SIG-M5 (cell line): ENCODE results near the gene UMAD1.

Source experiments
- DNase-seq: peaks from one replicate; lab custom pipeline; 2025; lab: John Stamatoyannopoulos, UW

The UMAD1 gene

DNA sequence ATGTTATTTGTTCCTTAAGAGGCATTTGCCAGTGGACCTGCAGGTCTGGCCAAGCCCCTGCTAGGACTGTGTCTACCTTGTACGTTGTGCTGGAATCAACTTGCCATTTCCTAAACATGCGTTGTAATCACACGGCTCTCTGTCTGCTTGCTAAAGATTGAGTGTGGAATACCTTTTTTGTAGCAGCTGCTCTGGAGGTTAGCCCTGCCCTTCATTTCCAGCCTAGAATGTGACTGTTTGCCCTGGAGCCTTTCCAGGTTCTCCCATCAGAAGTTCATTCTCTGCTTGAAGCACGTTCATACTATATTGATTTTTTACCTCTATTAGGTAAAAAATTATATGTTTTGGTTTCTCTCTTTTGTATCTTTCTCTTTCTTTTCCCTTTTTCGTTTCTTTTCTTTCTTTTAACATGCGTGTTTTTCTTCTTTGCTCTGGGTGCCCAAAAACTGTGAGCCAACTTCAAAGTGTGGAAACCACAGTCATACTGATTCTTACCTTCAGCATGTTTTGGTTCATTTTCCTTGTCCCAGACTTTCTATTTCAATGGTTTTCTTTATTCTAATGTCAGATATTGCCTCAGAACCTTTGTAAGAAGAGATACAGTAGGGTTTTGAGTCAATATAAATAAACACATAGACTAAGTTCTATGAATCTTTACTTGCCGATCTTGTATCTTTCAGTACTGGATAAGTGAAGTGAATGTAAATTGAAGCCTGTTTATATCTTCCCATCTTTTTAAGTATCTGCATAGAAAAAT, 189.7 kb downstream of the UMAD1 start:
- DNase-seq = no peak

DNA sequence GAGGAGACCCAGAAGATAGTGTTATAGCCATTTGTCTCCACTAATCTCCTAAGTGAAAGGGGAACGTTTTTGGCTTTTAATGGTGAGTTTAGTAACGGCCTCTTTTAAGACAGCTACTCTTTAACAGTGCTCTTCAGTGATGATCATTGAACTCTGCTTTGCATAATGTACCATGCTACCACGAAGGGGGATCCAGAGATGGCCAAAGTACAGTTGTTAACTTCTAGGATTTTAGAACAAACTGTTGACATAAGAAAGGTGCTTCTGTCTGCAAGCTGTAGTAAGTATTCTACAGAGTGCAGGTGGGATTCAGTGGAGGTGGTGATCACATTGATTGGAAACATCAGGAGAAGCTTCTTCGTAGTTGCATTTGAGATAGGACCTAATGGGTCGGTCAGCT, 192.0 kb downstream of the UMAD1 start:
- no peak for DNase-seq

DNA sequence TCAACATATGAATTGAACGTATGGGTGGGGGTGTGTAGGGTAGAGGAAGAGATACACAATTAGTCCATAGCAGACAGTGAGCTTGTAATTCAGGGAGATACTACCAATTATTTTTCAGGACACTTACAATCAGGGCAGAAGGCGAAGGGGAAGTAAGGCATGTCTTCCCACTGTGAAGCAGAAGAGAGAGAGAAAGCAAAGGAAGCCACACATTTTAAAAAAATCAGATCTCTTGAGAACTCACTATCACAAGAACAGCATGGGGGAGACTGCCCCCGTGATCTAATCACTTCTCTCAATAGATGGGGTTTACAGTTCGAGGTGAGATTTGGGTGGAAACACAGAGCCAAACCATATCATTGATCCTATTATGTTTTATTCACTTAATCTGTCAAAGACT, 194.2 kb downstream of the UMAD1 start:
- no peak for DNase-seq

DNA sequence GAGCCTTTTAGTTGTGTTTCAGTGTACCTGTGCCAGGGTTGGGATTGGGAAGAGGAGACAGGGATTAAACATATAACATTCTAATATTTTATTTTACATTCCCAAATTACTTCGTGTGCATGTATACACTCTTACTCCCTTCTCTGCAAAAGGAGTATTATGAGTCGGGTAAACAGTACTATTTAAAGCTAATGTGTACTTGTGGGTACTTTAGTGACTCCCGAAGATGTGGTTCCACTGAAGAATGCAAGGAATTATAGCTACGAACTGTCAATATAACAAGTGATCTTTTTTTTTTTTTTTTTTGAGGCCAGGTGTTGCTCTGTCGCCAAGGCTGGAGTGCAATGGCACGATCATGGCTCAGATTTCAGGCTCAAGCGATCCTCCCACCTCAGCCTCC, 200.5 kb downstream of the UMAD1 start:
- DNase-seq = no peak

DNA sequence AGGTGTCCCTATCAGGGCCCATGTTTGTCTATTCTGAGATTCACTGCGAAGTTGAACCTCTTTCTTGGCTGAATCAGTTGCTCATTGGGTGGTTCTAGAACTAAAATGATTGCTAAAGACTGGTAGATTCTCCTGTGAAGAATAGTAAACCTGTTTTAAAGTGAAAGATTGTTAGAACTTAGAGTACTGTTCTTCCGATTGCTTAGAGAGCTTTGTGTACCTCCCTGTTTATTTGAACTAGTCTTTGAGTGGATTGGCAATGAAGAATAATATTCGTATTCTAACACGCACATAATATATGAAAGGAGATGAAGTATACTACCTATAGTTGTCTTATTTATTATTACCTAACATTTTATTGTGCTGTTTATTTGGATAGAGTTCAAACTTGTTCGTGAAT, 202.7 kb downstream of the UMAD1 start:
- DNase-seq = no peak

DNA sequence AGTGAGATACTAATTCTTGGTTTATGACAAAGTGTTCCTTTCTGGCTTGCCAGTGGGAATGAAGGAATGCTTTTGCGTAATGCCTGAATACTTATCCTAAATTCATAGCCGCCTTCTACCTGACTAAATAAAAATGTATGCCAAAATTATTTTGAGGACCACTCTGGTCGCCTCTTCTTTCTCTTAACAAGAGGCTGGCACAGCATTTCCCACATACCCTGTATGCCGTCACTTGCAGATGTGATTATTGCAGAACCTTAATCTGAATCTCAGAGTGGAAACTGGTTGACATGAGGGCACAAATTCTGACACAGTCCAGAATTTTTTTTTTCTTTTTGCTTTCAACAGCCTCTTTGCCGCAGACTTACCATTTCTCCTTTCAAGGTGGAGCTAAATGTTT, 203.4 kb downstream of the UMAD1 start:
- no peak for DNase-seq

DNA sequence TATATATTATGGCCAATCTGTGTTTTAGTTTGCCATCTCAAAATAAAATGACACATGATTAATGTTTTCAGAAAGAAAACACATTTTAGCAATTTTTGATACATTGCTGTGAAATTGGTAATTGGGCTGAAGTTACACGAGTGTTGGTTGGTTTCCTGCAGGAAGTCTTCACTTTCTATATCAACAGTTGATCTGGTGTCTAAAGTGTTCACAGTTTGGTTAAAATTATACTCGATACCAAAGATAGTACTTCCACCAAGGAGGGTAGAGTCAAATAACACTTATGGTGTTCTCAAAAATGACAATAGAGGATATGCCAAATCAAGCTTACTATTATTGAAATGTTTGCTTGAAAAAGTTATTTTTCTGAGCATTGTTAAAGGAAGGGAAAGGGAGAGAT, 207.7 kb downstream of the UMAD1 start:
- no peak for DNase-seq

DNA sequence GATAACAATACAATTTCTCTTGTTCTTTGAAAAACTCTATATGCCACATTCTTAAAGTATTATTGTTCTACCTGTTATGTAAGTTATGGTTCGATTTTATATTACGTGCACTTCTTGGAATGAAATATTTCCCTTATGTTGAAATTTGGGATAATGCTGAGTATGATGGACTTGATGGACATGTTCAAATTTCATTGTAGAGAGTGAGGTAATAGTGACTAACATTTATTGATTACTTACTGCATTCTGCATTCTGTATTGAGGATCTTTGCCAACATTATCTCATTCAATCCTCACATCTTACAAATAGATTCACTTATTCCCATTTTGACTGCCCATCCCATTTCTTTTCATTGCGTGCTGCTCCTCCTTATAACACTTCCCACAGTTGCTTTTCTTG, 208.3 kb downstream of the UMAD1 start:
- DNase-seq = no peak

DNA sequence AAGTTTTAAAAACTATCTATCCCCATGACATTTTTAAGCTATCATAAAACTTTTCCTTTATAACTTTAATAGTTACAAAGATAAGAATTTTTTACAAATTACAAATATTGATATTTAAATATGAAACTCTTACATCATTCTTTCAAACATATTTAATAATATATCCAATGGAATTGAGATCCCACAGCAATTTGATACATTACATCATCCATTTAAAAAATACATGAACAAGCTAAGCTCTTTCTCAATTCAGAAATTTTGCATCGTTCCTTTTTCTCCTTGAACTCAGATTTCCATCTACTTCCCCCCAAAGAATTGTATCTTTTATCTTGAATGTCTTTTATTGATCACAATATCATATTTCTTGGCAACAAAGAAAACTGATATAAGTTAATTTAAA, 209.6 kb downstream of the UMAD1 start:
- DNase-seq = no peak

DNA sequence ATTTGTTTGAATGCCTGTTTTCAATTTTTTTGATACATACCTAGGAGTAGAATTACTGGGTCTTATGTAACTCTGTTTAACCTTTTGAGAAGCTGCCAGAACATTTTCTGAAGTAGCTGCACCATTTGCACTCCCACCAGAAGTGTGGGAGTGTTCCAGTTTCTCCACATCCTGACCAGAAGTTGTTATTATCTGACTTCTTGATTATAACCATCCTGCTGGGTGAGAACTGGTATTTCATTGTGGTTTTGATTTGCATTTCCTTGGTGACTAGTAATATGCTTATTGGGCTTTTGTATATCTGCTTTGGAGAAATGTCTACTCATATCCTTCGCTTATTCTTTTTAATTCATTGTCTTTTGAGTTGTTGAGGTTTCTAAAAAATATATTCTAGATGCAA, 210.8 kb downstream of the UMAD1 start:
- DNase-seq = no peak

DNA sequence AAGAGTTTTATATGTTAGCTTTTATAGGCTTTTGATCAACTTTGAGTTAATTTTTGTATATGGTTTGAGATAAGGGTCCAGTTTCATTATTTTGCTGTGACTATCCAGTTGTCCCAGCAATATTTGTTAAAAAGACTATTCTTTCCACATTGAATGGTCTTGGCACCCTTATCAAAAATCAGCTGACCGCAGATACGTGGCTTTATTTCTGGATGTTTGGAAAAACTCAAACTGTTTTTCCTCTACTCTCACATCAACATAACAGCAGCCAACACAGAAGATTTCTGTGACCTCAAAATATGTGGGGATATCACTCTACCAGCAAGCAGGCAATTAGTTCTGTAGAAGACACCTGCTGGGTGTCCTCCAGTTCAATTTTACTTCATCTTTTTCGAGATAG, 211.4 kb downstream of the UMAD1 start:
- no peak for DNase-seq

DNA sequence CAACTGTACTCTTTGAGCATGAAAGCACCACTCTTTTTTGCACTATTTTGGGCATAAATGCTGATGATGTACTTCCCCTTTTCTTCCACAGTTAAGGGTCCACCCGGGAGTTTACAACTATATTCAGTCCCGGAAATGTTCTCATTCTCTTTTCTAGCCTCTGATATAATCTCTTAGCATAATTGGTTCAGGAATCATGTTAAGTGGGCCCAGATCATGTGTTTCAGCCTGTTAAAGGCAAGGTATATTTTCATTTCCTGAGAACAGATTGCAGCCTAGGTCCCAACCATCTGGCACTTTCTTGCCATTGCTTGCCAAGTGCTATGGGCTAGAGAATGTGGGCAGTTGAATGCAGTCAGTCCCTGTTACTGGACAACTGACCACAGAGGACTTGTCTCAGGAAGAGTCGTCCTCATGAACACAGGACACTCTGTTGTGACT, 216.6 kb downstream of the UMAD1 start:
- DNase-seq = no peak

DNA sequence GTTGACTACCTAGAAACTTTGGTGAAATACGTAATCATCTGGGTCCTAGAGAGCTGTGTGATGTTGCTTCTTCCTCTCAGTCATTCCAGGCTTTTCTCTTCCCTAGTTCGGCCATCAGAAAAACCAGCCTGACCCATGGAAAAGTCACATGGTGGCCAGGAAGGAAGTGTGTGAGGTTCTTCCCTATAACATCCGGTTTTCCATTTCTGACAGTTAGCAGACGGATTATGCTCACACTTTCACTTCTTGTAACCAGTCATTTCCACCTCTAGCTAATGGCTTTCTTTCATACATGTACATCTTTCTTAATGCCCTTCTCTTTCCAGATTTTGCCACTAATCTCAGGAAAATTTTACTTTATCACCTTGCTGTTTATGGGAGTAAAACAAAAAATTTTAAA, 218.0 kb downstream of the UMAD1 start:
- no peak for DNase-seq

DNA sequence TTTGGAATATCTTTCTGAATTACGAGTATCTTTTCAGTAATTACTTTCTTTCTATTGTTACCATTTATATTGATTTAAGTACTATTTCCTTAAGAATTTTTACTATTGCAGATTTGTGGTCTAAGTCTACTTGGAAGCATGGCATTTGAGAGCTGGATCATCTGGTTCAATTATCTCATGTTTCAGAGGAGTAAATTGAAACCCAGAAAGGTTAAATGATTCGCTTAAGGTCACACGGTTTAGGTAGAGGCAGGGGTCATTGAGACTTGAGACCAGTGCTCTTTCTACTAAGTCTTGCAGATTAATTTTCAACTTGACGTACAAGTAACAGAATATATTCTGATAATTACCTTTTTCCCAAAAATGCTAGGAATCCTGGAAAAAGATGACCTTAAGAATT, 218.9 kb downstream of the UMAD1 start:
- no peak for DNase-seq

DNA sequence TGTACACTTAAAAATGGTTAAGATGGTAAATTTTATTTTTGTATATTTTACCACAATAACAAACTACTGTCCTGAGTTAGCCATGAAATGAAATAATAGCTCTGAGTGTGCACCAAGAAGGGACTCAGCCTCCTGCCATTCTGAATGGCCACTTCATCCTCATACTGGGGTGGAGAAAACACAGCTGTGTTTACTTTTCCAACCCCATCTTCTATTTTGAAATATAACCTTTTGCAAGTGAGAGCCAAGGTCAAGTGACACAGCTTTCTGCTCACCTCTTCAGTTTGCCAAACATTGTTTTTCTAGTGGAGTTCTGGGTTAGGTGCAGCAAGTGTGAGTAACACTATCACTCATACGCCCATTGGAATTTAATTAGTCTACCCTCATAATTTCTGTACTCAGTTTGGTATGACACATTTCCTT, 220.7 kb downstream of the UMAD1 start:
- no peak for DNase-seq

DNA sequence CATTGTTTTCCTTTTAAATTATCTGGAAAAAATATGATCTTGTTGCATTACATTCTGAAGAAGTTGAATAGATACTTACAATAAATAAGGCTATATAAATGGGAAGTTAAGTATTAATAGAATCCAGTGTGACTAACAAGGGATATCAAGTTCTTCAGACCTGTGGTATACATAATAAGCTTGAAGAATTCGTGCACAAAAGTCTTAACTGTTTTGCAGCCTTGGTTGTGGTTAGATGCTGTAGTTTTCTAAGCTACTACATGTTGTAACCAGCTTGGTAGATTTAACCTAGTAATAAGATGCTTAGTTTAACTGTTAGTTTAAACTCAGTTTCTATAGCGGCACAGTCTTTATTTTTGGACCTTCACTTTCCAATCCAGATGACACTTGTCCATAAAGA, 221.8 kb downstream of the UMAD1 start:
- no peak for DNase-seq

DNA sequence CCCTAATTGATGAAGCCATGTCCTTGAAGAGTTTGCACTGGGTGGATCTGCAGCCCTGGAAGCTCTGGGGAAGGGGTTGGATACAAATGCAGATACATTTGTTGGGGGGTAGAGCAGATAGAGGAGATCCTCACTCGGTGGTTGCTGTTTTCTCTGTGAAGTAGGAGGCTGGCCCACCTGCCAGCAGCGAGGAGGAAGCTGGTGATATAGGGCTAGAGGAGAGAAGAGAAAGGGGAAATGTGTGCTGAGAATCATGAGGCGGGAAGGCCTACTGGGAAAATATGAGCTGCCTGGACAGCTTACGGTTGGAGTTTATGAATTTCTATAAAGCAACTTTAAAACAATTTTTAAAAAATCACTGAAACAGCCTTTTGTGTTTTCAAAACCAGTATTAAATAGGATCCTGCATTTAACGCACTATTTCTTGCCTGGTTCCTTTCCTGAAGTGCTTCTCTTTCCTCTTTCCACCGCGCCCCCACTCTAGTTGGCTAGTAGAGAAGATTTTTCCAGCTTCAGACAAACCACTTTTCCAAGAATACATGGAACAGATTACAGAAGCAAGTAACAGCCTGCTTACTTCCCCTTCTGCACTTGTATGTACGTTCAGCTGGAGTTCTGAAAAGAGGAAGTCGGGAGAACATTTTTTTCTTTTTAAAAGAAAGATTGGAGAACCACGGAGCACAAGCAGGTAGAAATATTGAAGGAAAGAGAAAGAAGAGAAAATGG, 227.5 kb downstream of the UMAD1 start:
- DNase-seq = peak; percentile 40

DNA sequence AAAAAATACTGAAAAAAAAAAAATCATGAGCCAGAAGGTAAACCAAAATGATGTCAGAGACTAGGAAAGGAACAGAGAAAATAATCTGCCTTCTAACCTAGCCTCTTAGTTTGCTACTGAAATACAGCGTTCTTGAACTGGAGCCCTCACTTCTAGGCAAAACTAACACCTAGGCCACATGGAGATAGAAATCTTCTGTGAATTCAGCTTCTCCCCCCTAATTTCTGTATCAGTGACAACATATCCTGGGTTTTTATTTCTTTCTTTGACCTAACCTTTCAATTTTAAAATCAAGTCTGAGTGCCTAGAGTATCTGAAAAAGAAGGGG, 228.0 kb downstream of the UMAD1 start:
- DNase-seq = no peak

DNA sequence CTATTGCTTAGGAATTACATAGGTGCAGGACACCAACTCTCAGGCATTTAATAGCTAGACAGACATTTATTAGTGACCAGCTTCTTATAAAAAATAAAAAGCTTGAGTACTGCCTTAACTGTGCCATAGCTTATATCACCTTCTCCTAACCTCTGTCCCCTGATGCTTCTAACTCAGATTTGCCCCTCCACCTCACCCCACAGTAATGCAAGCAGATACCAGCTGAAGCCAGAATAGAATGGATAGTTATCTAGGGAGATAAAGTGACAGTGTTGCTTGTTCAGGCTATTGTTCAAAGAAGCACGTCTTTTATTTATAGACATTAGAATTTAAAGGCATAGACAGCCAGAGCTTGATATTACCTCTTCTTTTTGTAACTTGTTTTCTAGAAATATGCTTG, 228.5 kb downstream of the UMAD1 start:
- DNase-seq = no peak

DNA sequence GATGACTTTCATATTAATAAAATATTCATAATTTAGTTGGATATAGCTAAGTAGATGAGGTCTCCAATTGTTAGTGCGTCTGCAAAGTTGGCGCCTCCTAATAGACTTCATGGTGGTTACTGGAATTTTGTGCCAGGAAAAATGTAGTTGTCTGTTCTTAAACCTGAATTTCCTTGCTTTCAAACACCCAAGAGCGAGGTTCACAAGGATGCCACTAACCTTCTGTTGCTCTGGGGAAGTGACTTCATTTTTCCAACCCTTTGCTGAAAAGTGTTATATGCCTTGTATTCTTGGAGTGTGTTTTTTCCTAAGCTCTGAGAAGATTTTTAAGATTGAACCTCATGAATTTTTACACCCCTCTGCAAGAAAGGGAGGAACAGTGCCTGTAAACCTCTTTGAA, 229.1 kb downstream of the UMAD1 start:
- DNase-seq = no peak

DNA sequence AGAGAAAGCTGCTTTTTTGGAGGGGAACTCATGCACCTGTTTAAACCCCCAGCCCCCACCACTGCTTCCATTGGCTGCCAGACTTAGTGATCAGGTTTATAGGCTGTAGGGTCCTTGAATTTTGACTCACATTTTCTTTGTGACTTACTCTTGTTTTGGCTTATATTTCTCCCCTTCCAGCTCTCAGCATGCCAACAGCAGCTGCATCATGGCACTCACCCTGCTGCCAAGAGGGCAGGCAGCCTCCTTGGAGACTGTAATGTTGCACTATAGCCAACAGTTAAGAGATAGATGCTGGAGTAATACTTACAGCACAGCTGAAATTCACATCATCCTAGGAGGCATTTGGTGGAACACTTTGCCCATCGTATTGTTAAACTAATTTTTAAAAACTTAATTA, 230.0 kb downstream of the UMAD1 start:
- no peak for DNase-seq

DNA sequence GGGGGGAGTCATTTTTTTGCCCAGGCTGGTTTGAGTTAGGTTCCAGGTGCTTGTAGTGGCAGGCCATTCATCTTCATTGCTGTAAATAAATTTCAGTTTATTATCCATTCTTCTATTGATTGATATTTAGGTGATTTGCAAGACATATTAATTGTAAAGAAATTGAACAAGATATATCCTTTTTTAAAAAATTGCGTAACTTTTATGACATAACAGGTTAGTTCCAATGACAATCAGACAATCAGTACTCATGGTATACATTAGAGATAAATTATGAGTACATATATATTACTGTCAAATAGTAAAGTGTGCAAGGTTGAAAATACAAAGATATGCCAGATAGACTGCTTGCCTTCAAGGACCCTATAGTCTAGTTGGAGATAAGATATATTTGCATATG, 235.9 kb downstream of the UMAD1 start:
- DNase-seq = no peak

DNA sequence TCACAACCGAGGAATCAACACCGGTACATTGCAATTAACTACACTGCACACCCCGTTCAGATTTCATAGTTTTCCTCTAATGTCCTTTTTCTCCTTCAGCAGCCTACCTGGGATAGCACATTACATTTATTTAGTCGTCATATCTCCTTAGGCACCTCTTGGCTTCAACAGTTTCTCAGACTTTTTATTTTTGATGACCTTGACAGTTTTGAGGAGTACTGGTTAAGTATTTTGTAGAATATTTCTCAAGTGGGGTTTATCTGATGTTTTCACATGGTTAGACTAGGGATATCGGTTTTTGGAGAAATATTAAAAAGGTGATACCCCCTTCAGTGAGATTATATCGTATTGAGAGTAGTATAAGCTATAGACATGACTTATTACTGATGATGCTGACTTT, 241.0 kb downstream of the UMAD1 start:
- no peak for DNase-seq

DNA sequence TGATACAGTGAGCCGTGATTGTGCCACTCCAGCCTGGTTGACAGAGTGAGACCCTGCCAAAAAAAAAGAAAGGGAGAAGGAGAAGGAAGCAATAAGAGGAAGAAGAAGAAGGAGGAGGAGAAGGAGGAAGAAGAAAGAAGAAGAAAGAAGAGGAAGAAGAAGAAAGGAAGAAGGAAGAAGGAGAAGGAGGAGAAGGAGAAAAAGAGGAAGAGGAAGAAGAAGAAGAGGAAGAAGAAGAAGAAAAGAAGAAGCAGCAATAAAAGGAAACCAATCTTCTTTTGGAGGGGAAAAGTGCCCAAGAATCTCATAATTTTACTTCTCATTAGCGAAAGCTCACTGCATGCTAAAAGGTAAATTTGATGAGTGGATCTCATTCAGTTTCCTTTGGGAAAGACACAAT, 242.3 kb downstream of the UMAD1 start:
- DNase-seq = no peak
